NCI-H128 (cell line): Measurements from ENCODE around the gene PCYT2.

Experiments
- DNase-seq: peaks from one replicate; lab custom pipeline; 2025; ENCODE audit not compliant: unreplicated experiment; lab: John Stamatoyannopoulos, UW

PCYT2 gene

DNA sequence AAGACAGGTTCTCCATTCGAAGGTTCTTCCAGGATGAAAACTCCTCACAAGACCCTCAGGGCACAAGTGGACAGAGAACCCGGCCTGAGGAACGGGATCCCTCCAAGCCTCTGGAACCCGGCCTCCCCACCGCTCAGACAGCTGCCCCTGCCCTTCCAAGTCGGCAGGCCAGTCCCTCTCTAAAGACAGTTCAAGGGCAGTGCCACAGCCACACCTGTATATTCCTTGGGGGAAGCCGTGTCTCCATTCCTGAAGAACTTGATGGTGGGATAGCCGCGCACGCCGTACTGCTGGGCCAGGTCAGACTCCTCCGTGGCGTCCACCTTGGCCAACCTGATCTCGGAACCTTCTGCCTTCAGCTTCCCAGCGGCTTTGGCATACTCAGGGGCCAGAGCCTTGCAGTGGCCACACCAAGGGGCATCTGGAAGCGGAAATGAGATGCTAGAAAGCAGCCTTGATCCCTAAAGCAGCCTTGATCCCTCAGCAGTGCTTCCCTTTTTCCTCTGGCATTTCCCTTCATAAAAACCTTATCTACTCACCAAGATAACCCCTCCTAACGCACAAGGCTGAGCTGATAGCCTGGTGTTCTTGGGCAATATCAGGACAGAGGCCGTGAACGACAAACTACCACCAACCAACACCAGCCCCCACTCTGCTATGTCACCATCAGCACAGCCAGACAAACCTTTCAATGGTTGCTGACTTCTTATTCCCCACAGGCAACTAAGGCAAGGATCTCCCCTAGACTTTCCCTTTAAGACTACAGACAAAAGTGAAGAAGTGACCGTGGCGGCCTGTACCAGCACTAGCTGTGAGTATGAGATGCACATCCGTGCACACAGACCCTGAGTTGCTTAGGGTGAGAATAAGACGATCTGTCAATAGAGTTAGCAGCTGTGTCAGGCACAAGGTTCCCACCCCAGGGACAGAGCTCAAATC lies 52.0 kb downstream of the PCYT2 start:
- no peak for DNase-seq

DNA sequence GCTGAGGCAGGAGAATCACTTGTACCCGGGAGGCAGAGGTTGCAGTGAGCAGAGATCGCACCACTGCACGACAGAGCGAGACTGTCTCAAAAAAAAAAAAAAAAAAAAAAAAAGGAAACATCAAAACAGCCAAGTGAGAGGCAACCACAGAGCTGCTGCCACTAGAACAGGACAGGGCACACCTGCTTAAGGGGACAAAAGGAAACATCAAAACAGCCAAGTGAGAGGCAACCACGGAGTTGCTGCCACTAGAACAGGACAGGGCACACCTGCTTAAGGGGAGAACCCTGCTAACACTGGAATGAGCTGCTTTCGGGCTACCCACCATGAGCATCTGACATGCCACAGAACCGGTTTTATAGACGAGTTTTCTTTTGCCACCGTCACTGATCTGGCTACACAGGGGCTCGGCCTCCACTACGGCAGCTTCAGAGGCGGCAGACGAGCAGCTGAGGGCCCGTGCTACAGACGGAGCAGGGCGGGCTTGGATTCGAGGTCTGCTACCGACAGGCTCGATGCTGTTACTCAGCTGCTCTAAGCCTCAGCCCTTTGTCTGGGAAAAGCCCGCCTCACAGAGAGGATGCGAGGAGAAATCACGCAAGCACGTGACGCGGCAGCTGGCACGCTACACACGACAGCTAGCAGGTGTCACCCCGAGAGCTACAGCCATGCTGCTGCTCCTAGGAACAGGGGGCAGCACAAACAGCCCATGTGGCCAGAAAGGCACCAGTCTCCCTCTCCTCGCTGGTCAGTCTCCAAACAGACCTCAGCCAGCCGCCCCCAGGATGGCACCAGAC lies 52.8 kb downstream of the PCYT2 start:
- no peak for DNase-seq

DNA sequence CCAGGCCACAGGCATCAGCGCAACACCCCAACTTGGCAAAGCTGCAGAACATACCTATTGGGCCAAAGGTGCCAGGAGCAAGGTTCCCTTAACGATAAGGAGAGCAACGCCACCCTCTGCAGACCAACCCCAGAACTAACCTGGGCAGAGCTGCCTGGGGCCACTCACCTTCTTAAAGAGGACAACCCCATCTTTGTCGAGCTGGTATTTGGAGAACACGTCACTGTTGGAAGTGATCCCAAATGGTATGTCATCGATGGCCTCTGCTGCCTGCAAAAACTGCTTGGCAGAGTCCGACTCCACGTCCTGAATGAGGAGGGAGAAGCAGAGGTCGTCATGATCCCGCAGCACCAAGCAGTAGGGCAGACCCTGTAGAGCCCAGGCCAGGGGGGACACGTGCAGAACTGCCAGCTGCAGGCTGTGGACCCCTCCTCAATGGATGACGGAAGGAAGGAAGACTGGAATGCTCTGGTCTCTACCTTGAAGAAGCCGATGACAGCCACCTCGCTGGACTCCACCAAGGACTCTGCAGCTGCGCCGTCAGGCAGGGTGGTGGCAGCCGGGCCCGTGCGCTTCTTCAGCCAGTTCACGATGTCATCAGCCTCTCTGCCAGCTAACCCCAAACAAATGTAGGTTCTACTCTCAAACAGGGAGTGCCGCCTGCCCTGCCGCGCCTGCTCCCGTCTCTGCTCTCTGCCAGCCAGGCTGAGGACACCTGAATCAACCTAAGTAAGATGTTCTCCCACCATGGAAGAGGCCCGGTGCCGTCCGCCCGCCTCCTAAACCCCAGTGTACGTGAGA lies 56.0 kb downstream of the PCYT2 start:
- no peak for DNase-seq

DNA sequence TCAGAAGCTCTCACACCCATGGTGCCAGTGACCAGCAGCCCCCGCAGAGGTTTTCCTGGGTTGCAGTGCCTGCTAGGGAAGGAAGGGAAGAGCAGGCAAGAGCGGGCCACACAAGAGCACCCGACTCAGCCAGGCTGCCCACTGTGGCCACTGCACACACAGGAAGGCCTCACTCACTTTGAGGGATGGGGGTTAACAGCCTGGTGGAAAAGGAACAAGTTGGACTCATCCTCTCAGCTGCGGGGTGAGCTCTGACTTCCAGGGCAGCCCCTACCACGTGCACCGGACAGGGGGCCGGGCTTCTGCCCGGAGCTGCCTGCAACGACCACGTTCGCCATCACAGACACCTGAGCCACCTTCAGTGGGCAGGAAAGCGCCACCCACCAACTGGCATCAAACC lies 59.0 kb downstream of the PCYT2 start:
- DNase-seq = no peak

DNA sequence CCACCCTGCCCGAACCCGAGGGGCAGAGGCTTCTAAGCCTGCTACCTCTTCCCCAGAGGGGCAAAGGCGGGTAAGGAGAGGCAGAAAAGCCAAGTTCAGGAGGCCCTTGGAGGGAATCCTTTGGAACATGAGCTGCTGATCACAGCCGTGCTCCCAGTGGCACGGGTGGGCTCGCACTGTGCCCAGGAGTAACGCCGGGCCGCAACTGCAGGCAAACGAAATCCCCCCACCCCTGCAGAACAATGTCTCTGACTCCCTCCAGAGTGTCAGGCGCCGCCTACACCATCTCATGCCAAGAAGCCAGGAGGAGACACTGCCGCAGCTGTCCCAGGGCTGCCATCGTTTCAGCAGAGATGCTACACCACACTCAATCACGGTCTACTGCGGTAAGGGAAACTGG lies 59.8 kb downstream of the PCYT2 start:
- DNase-seq = no peak
